GM19438 (cell line): ENCODE results near the gene HBG2.
"Not testable (repeated sequence)": the region's sequence is repeated elsewhere in the genome, so short reads cannot be mapped to it uniquely, and the experiment has no call there.

Source experiments
- ATAC-seq: cut with Tn5 transposase; IDR thresholded peaks from one replicate; pipeline ENCODE4 v1.9.1; 2021; ENCODE audit warnings: low read depth; ENCODE audit not compliant: unreplicated experiment

The HBG2 gene

DNA sequence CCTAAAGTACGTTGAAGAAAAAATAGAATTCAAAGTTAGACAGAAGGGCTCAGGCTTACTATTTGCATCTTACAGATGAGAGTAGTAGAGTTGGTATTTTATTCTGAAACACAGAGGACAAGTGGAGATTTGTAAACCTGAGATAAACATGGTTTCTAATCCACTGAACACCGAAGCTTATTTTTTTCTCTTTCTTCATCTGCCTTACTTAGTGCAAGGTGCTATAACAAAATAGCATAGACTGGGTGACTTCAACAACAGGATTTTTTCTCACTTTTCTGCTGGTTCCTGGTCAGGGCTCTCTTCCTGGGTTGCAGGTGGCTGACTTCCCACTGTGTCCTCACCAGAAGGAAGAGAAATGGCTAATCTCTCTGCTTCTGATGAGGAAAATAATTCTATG is 2.8 kb downstream of the HBG2 start:
- no peak for ATAC-seq

DNA sequence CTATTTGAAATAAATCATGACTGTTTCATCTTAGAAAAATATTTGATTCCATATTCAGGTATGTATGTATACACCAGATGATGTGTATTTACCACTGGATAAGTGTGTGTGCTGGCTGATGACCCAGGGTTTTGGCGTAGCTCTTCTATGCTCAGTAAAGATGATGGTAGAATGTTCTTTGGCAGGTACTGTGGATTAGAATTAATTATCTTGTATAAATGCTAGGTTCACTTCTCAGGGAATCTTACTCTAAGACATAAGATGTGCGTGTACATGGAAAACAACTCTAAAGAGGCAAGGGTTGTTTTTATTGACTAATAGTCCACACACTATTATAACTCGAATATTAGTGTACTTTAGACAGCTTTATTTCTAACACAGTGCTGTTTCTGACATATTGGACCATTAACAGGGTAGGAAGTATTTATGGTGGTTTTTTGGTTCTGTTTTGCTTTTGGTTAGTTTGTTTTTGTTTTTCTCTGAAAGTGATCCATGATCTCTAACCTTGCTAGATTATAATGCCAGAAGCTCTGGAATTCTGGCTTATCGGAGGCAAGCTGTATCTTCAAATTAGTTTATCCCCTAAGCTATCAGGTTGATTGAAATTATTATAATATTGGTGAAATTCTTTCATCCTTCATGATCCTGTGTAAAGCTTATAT is 3.9 kb downstream of the HBG2 start:
- no peak for ATAC-seq

DNA sequence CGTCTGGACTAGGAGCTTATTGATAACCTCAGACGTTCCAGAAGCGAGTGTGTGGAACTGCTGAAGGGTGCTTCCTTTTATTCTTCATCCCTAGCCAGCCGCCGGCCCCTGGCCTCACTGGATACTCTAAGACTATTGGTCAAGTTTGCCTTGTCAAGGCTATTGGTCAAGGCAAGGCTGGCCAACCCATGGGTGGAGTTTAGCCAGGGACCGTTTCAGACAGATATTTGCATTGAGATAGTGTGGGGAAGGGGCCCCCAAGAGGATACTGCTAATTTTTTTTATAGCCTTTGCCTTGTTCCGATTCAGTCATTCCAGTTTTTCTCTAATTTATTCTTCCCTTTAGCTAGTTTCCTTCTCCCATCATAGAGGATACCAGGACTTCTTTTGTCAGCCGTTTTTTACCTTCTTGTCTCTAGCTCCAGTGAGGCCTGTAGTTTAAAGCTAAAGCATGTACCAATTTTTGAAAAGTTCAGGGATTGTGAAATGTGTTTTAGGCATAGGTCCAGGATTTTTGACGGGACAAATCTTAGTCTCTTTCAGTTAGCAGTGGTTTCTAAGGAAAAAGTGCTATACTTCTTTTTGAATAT is 4.7 kb downstream of the HBG2 start, which contains the start of gene HBG1:
HBG1 (minus strand) TSS at position 51 of the 590 bp plus-strand sequence. CDS start 53 bp downstream, outside the sequence.
- ATAC-seq: not testable (repeated sequence)

DNA sequence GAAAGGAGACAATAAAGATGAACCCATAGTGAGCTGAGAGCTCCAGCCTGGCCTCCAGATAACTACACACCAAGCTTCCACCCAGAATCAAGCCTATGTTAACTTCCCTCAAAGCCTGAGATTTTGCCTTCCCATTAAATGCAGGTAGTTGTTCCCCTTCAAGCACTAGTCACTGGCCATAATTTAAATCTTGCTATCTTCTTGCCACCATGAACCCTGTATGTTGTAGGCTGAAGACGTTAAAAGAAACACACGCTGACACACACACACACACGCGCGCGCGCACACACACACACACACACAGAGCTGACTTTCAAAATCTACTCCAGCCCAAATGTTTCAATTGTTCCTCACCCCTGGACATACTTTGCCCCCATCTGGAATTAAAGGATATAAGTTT is 6.1 kb downstream of the HBG2 start:
- ATAC-seq: not testable (repeated sequence)

DNA sequence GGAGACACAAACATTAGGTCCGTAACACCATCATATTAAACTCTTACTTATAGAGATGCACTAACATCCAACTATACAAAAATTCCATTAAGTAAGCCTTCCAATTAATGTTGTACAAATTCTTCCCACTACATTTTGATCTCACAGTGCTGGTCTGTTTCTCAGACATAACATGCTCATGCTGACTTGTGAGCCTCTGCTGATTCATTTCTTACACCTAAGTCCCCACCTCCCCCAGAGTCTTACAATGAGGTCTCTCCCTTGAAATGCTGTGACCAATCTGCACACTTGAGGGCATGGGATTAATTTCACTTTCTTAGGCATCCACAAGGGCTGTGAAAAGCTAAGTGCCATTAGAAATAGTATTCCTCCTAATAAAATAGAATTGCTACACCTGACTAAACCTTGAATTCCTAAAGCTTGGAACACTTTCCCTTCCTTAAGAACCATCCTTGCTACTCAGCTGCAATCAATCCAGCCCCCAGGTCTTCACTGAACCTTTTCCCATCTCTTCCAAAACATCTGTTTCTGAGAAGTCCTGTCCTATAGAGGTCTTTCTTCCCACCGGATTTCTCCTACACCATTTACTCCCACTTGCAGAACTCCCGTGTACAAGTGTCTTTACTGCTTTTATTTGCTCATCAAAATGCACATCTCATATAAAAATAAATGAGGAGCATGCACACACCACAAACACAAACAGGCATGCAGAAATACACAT is 6.9 kb downstream of the HBG2 start:
- ATAC-seq: no peak

DNA sequence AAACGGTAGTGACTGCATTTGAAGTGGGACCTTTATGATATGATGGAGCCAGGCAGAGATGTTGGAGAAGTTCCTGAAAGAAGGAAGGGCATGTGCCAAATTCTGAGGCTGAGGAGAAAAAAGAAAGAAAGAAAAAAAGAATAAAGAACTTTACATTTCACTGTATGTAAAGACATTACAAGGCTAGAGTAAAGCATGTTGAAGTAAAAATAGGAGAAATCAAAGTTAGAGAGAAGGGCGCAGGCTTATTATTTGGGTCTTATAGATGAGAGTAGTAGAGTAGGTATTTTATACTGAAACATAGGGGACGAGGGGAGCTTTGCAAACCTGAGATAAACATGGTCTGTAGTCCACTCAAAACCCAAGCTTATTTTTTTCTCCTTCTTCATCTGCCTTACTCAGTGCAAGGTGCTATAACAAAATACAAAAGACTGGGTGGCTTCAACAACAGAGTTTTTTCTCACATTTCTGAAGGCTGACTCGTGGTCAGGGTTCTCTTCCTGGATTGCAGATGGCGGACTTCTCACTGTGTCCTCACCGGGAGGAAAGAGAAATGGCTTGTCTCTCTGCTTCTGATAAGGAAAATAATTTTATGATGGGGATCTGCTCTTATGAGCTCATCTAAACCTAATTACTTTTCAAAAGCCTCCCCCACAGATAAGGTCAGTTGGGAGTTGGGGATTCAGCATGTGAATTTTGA is 7.7 kb downstream of the HBG2 start:
- no peak for ATAC-seq

DNA sequence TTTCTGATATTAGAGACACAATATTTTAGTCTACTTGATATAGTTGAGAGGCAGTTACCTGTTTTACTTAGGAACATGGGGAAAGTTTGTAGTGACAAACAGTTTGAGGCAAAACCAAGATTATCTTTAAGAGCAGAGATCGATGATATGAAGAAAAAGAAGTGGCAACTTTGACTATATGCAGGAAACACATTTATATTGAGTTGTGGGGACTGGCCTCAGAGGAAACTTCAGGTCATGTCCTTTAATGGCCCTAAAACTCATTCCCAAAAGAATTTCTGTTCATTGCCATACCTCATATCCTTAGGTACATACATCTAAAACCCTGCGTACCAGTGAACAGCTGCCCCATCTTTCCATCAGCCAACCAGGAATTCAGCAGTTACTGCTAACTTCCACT is 9.4 kb downstream of the HBG2 start:
- ATAC-seq: no peak

DNA sequence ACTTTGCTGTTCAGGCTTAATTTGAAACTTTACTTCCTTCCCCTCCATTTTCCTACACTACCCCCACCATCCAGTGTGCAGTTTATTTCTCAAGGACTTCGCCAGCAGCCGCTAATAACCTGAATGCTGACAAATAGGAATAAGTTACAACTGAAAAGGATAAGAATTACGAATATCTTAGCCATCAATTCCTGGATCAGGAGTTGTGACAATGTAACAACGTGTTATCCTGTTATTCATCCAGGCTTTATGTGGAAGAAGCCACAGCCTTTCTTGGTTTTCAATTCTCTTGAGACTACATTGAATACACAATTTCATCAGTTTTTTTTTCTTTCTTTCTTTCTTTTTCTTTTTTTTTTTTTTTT is 10.8 kb downstream of the HBG2 start:
- no peak for ATAC-seq

DNA sequence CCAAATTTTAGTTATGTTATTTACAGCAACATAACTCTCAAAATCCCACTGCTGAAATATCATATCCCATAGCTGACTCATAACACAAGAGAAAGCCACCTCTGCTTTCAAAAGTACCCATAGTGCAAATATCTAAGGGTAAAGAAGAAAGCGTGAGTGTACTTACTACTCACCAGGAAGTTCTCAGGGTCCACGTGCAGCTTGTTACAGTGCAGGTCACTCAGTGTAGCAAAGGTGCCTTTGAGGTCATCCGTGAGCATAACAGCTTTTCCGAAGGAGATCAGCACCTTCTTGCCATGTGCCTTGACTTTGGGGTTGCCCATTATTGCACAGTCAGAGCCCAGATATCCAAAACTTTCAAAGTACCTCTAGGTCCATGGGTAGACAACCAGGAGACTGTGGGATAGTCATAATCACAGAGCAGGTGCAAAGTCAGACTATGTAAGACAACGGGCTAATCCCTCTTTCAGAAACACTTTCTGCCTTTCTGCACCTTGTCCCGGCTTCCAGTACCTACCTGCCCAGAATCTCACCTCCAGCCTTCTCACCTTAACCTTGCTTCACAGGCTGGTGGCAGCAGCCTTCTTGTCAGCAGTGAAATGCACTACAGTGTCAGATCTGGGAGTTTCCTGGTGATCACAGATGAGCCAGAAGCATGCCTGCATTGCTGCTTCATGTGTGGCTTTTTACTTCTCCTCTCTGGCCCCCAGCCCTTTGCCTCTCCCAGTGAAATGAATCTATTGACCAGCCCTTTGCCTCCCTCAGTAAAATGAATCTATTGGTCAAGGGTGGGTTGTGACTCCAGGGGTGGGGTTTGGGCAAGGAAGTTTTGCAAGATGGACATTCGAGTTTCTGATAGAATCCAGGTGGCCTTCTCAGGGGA is 11.4 kb downstream of the HBG2 start:
- ATAC-seq: peak; percentile 64

DNA sequence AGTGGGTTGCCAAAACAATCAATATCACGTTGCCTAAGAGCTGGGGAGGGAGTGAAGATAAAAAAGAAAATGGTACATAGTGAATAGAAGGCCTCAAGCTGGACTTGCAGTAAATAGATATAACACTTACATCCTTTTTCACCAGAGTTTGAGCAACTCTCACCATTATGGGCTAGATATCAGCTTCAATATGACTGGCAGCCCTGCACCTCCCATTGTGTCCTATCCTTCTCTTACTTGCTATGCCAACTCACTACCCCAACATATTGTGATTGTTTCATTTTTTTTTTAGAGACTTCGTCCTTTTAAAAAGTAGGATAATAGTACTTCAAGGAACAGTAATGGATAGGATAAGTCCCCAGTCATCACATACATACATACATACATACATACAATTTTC is 12.4 kb downstream of the HBG2 start:
- ATAC-seq: no peak

DNA sequence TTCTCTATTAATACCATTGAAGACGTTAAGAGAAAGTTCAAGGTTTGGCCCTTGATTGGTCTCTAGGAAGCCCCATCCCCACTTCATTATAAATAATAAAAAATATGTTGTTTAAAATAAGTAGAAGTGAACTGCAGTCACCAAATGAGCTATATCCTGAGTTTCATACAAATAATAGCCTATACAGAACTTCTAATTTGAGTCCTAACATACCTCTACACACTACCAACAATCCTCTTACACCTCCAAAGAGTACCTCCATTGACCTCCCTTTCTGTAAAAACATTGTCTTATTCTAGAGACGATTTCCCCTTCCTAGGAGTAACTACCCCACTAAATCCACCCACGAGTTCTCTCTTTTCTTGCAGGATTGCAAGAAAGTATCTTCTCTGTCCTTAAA is 13.1 kb downstream of the HBG2 start:
- no peak for ATAC-seq

DNA sequence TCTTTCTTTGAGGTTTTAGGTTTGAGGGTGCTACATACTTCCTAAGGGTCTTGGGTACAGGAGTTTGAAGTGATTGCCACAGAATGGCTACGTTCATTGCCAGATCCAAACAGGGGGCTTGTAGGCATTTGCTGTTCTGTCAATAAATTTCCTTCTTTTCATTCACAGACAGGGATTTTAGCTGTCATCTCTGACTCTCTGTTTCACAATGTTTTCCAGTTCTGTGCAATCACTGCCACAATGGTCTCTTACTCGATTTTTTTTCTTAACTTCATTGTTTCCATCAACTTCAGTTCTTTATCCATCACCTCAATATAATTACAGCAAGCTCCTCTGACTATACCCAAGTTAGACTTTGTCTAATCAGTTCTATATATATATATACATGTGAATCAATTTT is 14.1 kb downstream of the HBG2 start:
- ATAC-seq: no peak

DNA sequence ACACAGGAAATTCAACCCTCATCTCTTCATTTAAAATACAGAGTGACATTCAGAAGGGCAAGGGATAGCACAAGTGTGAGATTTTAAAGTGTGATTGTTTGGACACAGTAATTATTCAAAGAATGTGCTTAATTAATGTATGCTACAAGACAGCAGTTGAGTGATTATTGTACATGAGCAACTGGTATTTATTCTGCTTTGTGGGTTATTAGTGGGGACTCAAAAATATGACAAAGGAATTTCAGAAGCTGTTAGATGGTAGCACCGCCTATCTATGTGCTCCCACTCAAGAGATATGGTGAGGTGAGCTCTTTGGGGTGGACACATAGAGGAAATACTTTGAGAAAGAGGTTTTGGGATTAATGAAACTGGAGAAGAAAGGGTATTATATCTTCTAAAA is 14.5 kb downstream of the HBG2 start:
- no peak for ATAC-seq

DNA sequence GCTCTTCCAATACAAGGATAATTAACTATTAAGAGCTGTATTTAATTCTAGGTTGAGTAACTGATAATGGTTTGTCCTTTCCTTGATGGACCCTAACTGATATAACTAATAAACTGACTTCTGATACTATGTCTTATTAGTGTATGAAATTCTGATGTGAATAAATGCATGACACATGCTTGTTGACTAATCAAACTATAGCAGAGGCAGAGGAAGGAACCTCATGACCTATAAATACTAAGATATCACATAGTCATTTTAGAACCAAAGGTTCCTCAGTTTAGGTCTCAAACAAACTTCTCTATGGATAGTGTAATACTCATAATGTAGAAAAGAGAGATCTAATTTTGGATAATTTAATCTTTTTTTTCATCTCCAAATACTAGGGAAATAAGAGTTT is 15.5 kb downstream of the HBG2 start:
- ATAC-seq: no peak

DNA sequence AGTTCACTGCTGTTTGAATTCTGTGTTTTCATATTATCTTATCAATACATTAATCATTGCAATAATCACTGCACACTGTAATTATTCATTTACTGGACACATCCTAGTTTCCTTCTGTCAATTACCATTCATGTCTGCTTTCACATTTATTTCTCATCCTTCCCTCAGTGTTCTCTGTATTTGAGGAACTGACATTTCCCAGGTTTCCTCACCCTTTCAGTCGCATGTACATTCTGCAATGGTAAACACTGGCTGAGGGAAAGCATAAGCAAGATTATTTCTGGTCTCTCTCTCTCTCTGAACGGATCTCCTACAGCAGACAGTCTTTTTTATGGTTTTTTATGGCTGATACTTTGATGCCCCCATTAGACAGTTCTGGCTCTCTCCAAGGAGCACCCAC is 16.1 kb downstream of the HBG2 start:
- no peak for ATAC-seq

DNA sequence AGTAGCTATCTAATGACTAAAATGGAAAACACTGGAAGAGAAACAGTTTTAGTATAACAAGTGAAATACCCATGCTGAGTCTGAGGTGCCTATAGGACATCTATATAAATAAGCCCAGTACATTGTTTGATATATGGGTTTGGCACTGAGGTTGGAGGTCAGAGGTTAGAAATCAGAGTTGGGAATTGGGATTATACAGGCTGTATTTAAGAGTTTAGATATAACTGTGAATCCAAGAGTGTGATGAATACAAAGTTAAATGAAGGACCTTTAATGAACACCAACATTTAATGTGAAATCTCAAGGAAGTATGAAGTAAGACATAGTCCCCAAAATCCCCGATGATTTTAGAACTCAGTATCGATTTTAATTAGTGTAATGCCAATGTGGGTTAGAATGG is 17.2 kb downstream of the HBG2 start:
- ATAC-seq: no peak

DNA sequence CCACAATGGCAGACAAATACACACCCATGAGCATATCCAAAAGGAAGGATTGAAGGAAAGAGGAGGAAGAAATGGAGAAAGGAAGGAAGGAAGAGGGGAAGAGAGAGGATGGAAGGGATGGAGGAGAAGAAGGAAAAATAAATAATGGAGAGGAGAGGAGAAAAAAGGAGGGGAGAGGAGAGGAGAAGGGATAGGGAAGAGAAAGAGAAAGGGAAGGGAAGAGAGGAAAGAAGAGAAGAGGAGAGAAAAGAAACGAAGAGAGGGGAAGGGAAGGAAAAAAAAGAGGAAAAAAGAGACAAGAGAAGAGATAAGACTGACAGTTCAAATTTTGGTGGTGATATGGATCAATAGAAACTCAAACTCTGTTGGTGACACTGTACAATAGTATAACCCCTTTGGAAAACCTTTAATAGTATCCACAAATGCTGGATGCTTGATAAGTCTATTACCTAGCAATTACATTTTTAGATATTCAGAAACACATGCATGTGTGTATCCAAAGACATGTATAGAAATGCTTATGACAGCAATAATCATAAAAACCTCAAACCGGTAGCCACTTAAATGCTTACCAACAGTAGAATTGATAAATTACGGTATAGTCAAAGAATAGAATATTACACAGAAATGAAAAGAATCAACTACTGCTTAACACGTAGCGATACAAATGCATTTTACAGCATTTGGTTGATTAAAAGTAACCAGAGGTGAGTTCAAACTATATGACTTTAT is 19.1 kb downstream of the HBG2 start:
- no peak for ATAC-seq

DNA sequence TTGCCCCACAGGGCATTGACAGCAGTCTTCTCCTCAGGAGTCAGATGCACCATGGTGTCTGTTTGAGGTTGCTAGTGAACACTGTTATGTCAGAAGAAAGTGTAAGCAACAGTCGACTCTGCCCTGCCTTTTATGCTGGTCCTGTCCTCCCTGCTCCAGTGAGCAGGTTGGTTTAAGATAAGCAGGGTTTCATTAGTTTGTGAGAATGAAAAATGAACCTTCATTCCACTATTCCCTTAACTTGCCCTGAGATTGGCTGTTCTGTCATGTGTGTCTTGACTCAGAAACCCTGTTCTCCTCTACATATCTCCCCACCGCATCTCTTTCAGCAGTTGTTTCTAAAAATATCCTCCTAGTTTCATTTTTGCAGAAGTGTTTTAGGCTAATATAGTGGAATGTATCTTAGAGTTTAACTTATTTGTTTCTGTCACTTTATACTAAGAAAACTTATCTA is 20.2 kb downstream of the HBG2 start, which contains the start of gene HBD:
HBD (minus strand) TSS at position 103 of the 454 bp plus-strand sequence; CDS start at position 53, 50 bp downstream.
- ATAC-seq: peak; percentile 89

DNA sequence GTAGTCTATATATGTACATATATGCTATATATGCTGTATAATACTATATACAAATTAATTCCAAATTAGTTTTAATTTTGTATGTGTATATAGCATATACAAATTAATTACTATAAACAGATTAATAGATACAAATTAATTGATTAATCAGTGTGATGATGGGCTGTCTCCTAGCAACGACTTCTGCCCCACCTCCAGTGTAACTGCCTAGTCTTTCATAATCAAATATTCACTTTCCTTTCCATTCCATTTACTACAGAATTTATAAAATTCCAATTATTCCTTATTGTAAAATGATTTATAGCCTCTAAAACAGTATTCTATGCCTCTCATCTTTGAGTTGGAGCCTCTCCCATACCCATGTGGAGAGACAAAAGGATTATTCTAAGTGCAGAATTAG is 21.3 kb downstream of the HBG2 start:
- ATAC-seq: no peak

DNA sequence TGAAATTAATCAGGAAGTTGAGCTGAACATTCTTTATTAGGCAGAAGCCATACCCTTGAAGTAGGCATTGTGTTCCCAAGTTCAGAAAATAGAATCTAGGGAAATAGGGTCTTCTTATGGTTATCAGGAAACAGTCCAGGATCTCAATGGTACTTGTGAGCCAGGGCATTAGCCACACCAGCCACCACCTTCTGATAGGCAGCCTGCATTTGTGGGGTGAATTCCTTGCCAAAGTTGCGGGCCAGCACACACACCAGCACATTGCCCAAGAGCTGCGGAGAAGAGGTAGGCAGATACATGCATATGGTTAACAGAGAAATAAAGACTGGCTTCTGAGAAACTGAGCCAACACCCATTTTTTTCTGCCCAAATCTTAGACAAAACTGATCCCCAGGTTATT is 21.8 kb downstream of the HBG2 start:
- ATAC-seq: no peak
